HG03469 (cell line): ENCODE measurements around the gene NDUFS1.

Experiments
- ATAC-seq: cut with Tn5 transposase; IDR thresholded peaks from one replicate; pipeline ENCODE4 v1.9.1; 2021; ENCODE audit warnings: mild to moderate bottlenecking, moderate library complexity, moderate number of reproducible peaks; ENCODE audit not compliant: unreplicated experiment

The NDUFS1 gene

DNA sequence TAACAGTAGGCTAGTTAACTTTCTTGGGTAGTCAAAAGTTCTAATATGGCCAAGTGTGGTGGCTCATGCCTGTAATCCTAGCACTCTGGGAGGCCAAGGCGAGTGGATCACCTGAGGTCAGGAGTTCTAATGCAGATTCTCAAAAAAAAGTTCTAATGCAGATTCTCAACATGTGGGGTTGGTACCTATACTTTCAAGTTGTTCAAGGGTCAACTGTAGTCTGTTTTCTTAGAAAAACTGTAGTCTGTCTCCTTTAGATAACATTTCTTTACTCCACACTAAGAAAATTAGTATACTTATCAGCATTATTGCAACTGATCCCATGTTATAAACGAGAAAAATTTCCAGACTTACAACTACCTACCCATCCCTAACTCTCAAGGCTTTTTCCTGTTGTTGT, 89.8 kb downstream of the NDUFS1 start:
- no peak for ATAC-seq

DNA sequence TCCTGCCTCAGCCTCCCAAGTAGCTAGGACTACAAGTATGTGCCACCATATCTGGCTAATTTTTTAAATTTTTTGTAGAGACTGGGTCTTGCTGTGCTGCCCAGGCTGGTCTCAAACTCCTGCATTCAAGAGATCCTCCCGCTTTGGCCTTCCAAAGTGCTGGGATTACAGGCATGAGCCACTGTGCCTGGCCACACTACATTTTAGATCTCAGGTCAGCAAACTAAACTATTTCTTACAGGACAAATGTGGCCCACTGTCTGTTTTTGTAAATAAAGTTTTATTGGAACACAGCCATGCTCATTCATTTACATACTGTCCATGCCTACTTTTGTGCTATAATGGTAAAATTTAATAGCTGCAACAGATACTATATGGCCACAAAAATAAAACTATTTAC, 91.0 kb downstream of the NDUFS1 start:
- ATAC-seq, result no peak
